ENCODE results near the gene CPEB1. TPM values are rescaled to one million over a fixed set of nuclear protein-coding genes. Genes with fewer than 3 reads are reported as not detected.

CPEB1 gene
- total RNA-seq, 1 donor from 2014 or later: 15.4 TPM

DNA sequence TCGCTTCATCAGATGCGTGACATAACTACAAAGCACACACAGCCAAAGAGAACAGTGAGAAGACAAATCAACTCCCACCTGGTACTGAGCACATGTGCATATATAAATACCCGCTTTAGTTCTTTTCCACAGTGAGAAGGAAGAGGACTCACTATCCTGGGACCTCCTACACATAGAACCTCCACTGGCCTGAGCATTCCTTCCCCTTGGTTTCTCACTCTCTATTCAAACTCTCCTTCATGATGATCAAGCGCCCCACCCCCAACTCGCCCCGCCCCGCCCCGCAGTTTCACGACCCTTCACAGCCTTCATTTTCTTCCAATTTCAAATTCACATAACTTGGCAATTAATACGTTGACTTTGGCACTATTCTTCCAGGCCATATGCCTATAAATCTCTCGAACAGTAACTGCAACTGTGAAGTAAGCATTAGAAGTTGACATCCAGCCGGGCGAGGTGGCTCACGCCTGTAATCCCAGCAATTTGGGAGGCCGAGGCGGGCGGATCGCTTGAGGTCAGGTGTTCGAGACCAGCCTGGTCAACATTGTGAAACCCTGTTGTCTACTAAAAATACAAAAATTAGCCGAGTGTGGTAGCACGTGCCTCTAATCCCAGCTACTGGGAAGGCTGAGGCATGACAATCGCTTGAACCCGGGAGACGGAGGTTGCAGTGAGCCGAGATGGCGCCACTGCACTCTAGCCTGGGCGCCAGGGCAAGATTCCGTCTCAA lies 108.0 kb downstream of the CPEB1 start:
- Histone ChIP-seq H3K4me1 (ENCODE audit: insufficient read depth, low read length) (peaks cover 29% of the 10 kb centered on the region), H3K9me3 (ENCODE audit: insufficient read depth, low read depth, low read length) (no peaks in the 10 kb centered on the region), H3K27ac (ENCODE audit: low read depth, low read length) (peak overlapping the region; percentile 71), H3K9ac (ENCODE audit: low read length) (peak overlapping the region; percentile 99), H4K20me1 (ENCODE audit: insufficient read depth, low read length) (peaks cover 51% of the 10 kb centered on the region), H3K27me3 (ENCODE audit: insufficient read depth, low read length) (no peaks in the 10 kb centered on the region), H3K4me3 (ENCODE audit: insufficient read depth, low read depth, low read length) (peak overlapping the region; percentile 100), H3K4me2 (ENCODE audit: low read length) (peak overlapping the region; percentile 92), H2AFZ (ENCODE audit: low read depth, low read length) (no peak overlapping the region), H3K79me2 (ENCODE audit: insufficient read depth, low read length) (peaks cover 55% of the 10 kb centered on the region), H3K36me3 (ENCODE audit: insufficient read depth, low read length) (peaks cover 41% of the 10 kb centered on the region)
- peak overlapping the region; percentile 95 for H3K27ac Mint-ChIP-seq (ENCODE audit: unreplicated experiment)
- H3K27me3 Mint-ChIP-seq (ENCODE audit: low read depth, unreplicated experiment): no peaks in the 10 kb centered on the region
- H3K4me3 Mint-ChIP-seq (ENCODE audit: unreplicated experiment): peak overlapping the region; percentile 97
- peaks cover 37% of the 10 kb centered on the region for H3K36me3 Mint-ChIP-seq (ENCODE audit: low read depth, unreplicated experiment)
- no peak for FAIRE-seq
- no peak for DNase-seq (ENCODE audit: low read depth)
- peaks cover 25% of the 10 kb centered on the region for H3K4me1 Mint-ChIP-seq (ENCODE audit: low read depth, unreplicated experiment)
- no peaks in the 10 kb centered on the region for H3K9me3 Mint-ChIP-seq (ENCODE audit: unreplicated experiment)
- no peak for TF ChIP-seq CTCF (IDR thresholded peaks at IDR 0.05; ENCODE audit: insufficient read depth, low read depth, low read length)
- no peak for TF ChIP-seq EZH2 (IDR thresholded peaks at IDR 0.05; ENCODE audit: insufficient read depth, low read length)

DNA sequence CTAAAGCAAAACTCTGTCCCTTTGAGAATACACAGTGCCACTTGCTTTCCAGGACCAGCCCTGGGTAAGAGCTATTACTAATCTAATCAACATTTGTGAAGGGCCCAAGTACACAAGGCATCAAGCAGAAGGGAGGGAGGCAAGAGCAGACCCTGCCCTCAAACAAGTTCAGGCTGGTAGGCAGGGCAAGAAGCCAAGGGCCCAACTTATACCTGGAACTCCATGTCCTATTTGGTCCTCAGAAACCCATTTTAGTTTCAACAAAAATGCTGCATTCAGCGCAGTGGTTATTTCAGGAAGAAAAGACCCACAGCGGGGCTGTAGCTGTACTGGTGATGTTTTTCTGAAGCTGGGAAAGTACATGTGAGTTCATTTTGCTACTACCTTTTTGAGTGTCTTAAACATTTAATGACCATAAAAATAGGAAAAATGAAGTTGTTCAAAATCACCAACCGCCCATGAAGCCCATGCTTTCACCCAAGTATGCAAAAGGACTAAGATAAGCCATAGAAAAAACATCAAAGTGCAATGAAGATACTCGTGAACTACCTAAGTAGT lies 109.7 kb downstream of the CPEB1 start:
- H3K27me3 Mint-ChIP-seq (ENCODE audit: low read depth, unreplicated experiment): no peaks in the 10 kb centered on the region
- H3K4me1 ChIP-seq (ENCODE audit: insufficient read depth, low read length): peaks cover 22% of the 10 kb centered on the region
- no peak overlapping the region for H3K27ac ChIP-seq (ENCODE audit: low read depth, low read length)
- H3K4me2 ChIP-seq (ENCODE audit: low read length): peak overlapping the region; percentile 92
- H3K36me3 ChIP-seq (ENCODE audit: insufficient read depth, low read length): peaks cover 41% of the 10 kb centered on the region
- H3K4me3 Mint-ChIP-seq (ENCODE audit: unreplicated experiment): peak overlapping the region; percentile 97
- peaks cover 55% of the 10 kb centered on the region for H3K79me2 ChIP-seq (ENCODE audit: insufficient read depth, low read length)
- H3K4me1 Mint-ChIP-seq (ENCODE audit: low read depth, unreplicated experiment): peaks cover 17% of the 10 kb centered on the region
- FAIRE-seq (no peak), DNase-seq (ENCODE audit: low read depth) (no peak)
- H3K4me3 ChIP-seq (ENCODE audit: insufficient read depth, low read depth, low read length): peak overlapping the region; percentile 100
- H3K9ac ChIP-seq (ENCODE audit: low read length): peak overlapping the region; percentile 99
- H2AFZ ChIP-seq (ENCODE audit: low read depth, low read length): no peak overlapping the region
- no peaks in the 10 kb centered on the region for H3K27me3 ChIP-seq (ENCODE audit: insufficient read depth, low read length)
- H3K36me3 Mint-ChIP-seq (ENCODE audit: low read depth, unreplicated experiment): peaks cover 40% of the 10 kb centered on the region
- peak overlapping the region; percentile 15 for H3K27ac Mint-ChIP-seq (ENCODE audit: unreplicated experiment)
- TF ChIP-seq CTCF (IDR thresholded peaks at IDR 0.05; ENCODE audit: insufficient read depth, low read depth, low read length) (no peak), EZH2 (IDR thresholded peaks at IDR 0.05; ENCODE audit: insufficient read depth, low read length) (no peak)
- peaks cover 59% of the 10 kb centered on the region for H4K20me1 ChIP-seq (ENCODE audit: insufficient read depth, low read length)
- H3K9me3 Mint-ChIP-seq (ENCODE audit: unreplicated experiment): no peaks in the 10 kb centered on the region
- no peaks in the 10 kb centered on the region for H3K9me3 ChIP-seq (ENCODE audit: insufficient read depth, low read depth, low read length)
